Measurements from ENCODE around the gene PCGF5.

DNA sequence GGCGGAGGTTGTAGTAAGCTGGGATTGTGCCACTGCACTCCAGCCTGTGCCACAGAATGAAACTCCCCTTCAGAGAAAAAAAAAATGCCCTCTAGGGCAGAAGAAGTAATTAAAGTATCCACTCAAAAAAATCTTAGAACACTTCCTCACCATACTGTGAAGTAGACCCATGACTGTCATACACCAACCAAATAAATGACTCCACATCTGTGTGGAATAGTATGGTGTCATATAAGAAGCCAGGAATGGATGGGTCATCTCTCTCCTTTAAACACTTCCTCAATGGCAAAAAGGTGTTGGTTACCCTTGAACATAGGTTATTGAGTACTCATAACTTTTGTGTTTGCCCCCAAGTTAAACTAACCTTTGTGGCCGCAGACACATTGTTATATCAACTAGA lies 48.1 kb upstream of the PCGF5 start:
- TF ChIP-seq POLR2A (IDR thresholded peaks at IDR 0.05), result no peak
- TF ChIP-seq, protein P1, sequence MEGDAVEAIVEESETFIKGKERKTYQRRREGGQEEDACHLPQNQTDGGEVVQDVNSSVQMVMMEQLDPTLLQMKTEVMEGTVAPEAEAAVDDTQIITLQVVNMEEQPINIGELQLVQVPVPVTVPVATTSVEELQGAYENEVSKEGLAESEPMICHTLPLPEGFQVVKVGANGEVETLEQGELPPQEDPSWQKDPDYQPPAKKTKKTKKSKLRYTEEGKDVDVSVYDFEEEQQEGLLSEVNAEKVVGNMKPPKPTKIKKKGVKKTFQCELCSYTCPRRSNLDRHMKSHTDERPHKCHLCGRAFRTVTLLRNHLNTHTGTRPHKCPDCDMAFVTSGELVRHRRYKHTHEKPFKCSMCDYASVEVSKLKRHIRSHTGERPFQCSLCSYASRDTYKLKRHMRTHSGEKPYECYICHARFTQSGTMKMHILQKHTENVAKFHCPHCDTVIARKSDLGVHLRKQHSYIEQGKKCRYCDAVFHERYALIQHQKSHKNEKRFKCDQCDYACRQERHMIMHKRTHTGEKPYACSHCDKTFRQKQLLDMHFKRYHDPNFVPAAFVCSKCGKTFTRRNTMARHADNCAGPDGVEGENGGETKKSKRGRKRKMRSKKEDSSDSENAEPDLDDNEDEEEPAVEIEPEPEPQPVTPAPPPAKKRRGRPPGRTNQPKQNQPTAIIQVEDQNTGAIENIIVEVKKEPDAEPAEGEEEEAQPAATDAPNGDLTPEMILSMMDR (IDR thresholded peaks at IDR 0.05), result no peak
